AG10803 (cell line): ENCODE results near the gene CDC16.

Source experiments
- DNase-seq: peaks from one replicate; pipeline ENCODE4 v3.0.0; 2010; ENCODE audit warnings: low read depth
- H3K4me3 ChIP-seq: 2 replicates; pipeline ENCODE4 v1.5.1; 2011; ENCODE audit warnings: mild to moderate bottlenecking, low read length, control low read depth
- CTCF ChIP-seq: conservative IDR thresholded peaks from 2 replicates; pipeline ENCODE4 v1.5.1; 2011; ENCODE audit warnings: mild to moderate bottlenecking, low read length, control low read depth, inconsistent platforms

Gene CDC16

GRCh38 chr13:114309806-114310410 lies 75.2 kb downstream of the CDC16 start:
- no peak for DNase-seq
- no peak overlapping the region for H3K4me3 ChIP-seq
- TF ChIP-seq CTCF, result no peak

GRCh38 chr13:114310956-114311355 lies 76.3 kb downstream of the CDC16 start:
- DNase-seq, result no peak
- TF ChIP-seq CTCF, result no peak
- no peak overlapping the region for H3K4me3 ChIP-seq

GRCh38 chr13:114311387-114311786 lies 76.7 kb downstream of the CDC16 start:
- no peak for TF ChIP-seq CTCF
- DNase-seq, result no peak
- no peak overlapping the region for H3K4me3 ChIP-seq

GRCh38 chr13:114311908-114312307 lies 77.2 kb downstream of the CDC16 start:
- no peak overlapping the region for H3K4me3 ChIP-seq
- peak; percentile 66 for DNase-seq
- no peak for TF ChIP-seq CTCF

GRCh38 chr13:114313061-114313860 lies 78.6 kb downstream of the CDC16 start:
- DNase-seq, result no peak
- H3K4me3 ChIP-seq, result peak overlapping the region; percentile 63
- no peak for TF ChIP-seq CTCF

GRCh38 chr13:114314074-114314912 lies 79.6 kb downstream of the CDC16 start, which contains the start of gene CHAMP1:
Gene CHAMP1 (plus strand): TSS chr13:114314503. CDS start chr13:114323843, 9,340 bp downstream.
- TF ChIP-seq CTCF, result no peak
- peak within 1 kb of the TSS; percentile 75 for H3K4me3 ChIP-seq
- DNase-seq, result peak; percentile 96
